ENCODE results near the gene DLX6.

Gene DLX6

GRCh38 chr7:96995406-96996110, 9.8 kb upstream of the DLX6 start:
- no peak for DNase-seq (ENCODE audit: low spot score)

- no peak for DNase-seq (ENCODE audit: low spot score)
These were observed 9.0 kb upstream of the DLX6 start for GRCh38 chr7:96996111-96996957.

GRCh38 chr7:96996958-96997511, 8.3 kb upstream of the DLX6 start:
- no peak for DNase-seq (ENCODE audit: low spot score)

- DNase-seq (ENCODE audit: low spot score), result no peak
These were observed 7.8 kb upstream of the DLX6 start for GRCh38 chr7:96997512-96998032.

DNA sequence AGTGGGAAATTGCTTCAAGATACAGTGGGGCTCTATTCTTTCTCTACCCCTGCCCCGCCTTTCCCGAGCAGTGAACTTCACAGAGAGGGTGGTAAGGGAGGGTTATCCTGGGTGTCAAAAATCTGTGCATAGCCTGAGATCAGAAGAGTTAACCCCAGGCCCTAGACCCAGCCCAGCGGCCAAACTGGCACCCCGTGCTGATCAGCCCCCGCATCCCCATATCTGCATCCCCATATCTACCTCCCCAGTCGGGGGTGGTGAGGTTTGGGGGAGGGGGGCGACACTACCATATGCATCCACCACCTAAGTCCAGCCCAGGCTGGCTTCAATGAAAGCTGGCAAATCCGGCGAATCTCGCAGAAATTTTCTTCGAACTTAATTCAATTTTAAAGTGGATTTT, 7.0 kb upstream of the DLX6 start:
- no peak for DNase-seq (ENCODE audit: low spot score)

DNA sequence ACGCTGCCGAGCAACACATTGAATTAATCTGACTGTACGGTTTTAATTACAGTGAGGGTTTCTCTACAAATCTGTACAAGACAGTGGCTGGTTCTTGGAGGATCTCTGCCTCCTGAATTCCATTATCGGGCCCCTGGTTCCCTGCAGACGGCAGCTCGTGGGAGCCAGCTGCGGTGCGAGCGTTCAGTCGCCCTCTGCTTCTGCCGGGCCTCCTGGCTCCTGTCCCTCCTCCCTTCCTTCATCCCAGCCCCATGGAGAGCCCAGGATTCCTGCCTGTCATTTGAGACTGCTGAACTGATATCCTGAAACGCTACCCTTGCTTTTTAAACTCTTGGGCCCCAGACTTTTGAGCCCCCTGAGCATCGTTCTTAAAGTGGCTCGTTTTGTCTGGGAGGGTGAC, 6.6 kb upstream of the DLX6 start:
- DNase-seq (ENCODE audit: low spot score), result no peak

- no peak for DNase-seq (ENCODE audit: low spot score)
These were observed 4.1 kb upstream of the DLX6 start for GRCh38 chr7:97001221-97001620.

DNA sequence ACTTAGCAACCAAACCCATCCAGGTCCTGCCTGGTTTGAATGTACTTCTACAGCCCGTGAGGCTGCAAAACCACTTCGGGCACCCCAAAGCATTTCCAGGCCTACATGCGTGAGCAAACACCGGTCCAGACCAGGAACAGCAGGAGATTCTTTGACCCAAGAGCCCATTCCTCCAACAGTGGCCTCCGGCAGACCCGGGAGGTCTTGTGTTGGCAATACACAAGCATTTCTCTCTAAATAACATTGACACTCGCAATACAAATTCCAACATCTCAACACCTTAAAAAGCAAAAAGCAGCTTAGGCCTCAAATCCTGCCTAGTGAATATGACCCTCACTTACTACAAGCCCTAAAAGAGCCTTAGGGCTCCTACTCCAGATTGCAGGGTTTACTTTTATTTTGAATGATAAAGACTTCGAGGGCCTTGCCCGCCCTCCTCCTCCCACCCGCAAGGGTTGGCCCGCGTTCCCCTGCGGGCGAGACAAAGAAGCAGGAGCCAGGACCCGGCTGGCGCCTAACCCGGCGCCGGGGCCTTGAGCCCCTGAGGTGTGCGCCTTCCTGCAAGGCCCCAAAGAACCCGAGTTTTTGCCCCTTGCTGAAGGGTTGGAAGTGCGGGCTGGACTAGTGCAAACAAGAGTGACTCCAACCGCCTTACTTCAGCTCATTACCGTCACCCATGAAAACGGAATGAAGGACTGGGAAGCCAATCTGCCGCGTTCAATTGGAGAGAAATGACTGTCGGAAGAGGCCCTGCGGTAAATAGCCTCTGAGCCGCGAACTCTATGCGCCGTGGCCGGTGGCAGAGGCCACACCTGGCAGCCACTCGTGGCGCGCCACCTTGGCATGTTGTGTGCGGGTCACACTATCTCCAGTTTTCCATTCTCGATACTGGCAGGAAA, 3.4 kb upstream of the DLX6 start:
- no peak for DNase-seq (ENCODE audit: low spot score)

- no peak for DNase-seq (ENCODE audit: low spot score)
These were observed 2.6 kb upstream of the DLX6 start for GRCh38 chr7:97002555-97003261.

DNA sequence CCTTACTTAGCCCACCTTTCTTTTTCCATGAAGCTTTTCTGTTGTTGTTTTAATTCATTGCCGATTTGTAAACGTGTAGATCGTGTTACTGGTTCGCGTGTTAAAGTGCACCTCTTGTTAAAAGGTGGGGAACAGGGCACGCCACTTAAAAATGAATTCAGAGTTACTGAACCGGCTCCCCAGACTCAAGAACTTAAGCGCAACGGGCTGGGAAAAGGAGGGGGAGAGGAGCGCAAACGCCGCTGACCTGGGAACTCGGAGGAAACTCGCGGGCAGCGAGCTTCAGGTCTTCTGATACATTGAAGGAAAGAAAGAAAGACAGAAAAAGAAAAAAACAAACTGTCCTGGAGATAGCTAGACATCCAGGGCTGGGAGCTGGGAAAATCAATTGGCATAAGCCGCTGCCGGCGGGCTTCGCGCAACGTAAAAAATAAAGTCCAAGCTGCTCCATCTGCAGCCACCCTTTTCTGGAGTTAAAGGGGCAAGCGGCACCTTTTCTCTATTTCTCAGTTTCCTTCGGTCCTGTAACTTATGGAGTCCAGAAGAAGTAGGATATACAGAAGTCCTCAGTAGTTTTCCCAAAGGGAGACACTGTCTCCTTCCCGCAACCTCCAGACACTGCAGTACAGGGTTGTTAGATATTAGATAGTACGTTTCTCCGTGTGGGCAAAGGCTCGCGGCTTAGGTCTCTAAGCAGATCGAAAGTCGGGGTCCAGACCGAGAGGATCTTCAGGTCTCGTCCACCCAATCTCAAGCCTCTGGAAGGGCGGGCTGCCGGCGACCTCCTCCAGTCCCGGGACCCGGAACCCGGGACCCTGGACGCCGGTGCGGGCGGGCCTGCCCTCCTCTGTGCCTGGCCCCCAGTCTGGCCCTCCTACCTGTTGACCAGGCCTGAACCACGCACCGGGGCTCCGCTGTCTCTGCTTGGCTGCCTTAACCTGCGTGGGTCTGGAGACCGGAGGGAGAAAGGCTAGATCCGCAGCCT, 1.8 kb upstream of the DLX6 start:
- DNase-seq (ENCODE audit: low spot score), result no peak

DNA sequence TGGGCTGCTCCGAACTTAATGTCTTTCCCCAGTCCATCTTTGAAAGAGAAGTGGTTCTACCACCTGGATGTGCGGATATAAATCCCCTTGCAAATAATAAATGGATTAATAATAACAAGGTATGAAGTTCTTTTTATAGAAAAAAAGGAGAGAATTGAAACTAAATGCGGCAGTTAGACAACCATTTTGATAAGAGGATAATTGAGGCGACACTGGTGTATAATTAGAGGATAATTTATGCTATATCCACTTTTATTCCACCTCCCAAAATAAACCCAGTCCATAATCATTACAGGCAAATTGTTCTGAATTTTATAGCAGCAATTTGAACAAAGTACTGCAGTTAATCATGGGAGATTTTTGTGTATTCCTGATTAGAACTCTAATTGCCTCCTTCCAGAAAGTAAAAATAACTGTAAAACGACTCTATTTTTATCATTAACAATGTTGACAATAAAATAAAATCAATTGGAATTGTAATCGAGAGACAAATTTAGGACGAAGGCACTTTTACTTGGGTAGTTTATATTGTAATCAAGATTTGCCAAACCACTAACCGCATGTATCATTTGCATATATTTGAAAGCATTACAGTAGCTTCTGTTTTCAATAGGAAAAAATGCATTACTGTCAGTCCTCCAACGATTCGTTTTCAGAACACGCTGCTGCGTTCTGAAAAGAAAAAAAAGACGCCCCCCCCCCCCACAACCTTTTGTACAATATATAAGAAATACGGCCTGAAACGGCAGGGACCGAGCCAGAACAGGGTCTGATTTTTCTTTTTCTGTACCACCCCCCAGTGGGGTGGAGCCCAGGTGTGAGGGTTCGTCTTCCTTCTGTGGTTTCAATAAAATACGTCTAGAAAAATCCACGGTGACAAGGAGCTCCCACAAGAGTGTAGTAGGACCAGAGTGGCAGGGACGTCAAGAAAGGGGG, 838 bp upstream of the DLX6 start:
- no peak for DNase-seq (ENCODE audit: low spot score)

DNA sequence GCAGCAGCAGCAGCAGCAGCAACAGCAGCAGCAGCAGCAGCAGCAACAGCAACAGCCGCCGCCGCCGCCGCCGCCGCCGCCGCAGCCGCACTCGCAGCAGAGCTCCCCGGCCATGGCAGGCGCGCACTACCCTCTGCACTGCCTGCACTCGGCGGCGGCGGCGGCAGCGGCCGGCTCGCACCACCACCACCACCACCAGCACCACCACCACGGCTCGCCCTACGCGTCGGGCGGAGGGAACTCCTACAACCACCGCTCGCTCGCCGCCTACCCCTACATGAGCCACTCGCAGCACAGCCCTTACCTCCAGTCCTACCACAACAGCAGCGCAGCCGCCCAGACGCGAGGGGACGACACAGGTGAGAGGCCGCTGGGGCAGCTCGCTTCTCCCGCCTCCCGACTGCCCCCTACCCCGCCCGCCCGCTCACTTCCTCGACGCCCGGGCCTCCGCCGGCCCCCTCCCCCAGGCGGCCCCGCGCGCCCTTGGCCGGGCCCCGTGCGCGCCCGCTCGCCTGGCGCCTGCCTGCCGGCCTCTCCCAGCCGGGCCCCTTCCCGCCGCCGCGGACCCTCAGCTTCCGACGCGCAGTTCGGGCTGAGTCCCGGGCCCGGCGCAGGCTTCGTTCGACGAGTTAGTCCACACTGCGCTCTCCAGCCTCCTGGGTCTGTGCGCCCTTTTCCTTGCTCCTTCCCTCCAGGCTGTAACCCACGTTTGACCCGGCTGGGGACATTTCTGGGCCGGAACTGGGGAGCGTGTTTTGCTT, 882 bp downstream of the DLX6 start:
- DNase-seq (ENCODE audit: low spot score), result no peak

GRCh38 chr7:97006816-97007582, 1.6 kb downstream of the DLX6 start:
- DNase-seq (ENCODE audit: low spot score), result no peak

DNA sequence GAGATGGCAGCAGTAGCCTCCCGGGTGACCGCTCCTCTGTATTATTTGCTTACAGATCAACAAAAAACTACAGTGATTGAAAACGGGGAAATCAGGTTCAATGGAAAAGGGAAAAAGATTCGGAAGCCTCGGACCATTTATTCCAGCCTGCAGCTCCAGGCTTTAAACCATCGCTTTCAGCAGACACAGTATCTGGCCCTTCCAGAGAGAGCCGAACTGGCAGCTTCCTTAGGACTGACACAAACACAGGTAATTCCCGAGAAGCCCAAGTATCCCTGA, 2.2 kb downstream of the DLX6 start:
- DNase-seq (ENCODE audit: low spot score), result no peak

DNA sequence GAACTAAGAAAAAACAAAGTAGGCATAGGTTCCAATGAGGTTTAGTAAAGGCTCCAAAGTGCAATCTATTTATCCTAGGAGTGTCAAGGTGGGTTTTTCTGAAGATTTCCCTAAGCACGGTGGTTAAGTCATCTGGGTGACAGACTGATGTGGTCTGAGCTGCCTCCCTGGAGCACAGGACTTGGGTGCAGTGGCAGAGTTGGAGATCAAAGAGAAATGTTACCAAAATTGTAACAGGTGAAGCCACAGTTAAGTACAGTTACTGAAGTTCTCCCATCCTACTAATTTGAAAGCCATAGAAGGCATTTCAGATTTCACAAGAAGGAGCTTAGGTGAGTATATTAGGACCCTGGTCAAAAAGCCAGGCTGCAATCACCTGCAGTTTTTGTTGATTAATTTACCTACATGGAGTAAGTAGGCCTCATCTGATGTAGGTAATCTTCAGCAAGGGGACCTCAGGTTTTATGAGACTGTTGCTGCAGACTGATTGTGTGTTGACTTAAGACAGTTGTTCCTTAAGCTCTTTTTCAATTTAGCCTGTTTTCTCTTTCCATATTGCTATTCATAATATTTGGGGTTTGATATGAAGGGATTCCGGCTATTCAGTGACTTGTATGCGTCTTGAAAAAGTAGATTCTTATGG, 3.0 kb downstream of the DLX6 start:
- DNase-seq (ENCODE audit: low spot score), result no peak

DNA sequence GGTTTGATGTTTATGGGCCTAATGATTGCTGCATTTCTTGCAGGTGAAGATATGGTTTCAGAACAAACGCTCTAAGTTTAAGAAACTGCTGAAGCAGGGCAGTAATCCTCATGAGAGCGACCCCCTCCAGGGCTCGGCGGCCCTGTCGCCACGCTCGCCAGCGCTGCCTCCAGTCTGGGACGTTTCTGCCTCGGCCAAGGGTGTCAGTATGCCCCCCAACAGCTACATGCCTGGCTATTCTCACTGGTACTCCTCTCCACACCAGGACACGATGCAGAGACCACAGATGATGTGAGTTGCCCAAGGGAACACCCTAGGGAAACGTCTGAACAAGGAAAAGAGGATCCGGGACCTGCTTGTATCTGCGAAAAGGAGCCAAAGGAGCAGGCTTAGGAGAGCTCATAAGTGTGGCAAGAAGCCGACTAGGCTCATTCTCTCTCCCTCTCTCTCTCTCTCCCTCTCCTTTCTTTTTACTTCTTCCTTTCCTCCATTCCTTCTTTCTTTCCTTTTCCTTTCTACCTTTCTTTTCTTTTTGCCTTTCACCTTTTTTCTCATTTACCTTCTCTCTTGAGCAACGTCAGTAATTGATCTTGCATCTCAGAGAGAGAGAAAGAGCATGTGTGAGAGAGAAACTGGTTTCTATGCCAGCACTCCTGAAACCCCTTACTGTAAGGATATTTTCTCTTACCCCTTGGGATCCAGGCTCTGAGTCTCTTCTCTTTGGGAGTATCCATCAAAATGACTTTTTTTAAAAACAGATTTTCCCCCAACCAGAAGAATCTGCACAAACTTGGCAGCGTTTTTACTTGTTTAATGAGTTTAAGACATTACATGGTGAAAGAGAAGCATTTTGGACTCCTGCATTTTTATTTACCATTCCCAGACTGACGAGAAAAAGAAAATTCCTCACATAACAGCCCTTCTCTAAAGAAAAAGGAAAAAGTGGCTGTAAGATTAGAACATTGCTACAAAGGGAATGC, 4.7 kb downstream of the DLX6 start:
- no peak for DNase-seq (ENCODE audit: low spot score)

Measured in pons (tissue), 1 donor.